ENCODE data around the gene NTNG2.

GRCh38 chr9:132156262-132156661, 5.6 kb upstream of the NTNG2 start:
- no peak for TF ChIP-seq POLR2A (IDR thresholded peaks at IDR 0.05)
- no peak for TF ChIP-seq CTCF (IDR thresholded peaks at IDR 0.05)

All from body of pancreas (tissue), 4 donors.